A549 (cell line): Measurements from ENCODE around the gene LMF2. TPM values are rescaled to one million over a fixed set of nuclear protein-coding genes. Genes with fewer than 3 reads are reported as not detected.

Experiments
- ATAC-seq, 2 experiments: fragments of 200-7000 bp in 1 of 2; fragments of >200 bp in 1 of 2; cut with Nextera tagmentation in 1 of 2; cut with Tn5 transposase in 1 of 2; 3 replicates each; pipeline versions ENCODE4 v1.8.0 to v1.9.1; 2018 to 2020; ENCODE audit warnings: mild to moderate bottlenecking in 1 of 2, moderate library complexity in 1 of 2
- CTCF ChIA-PET: fragments of 300-600 bp; sonication (Branson Sonifier 250); formaldehyde crosslinking; extraction: SDS; loops from one replicate; lab custom pipeline; 2021; ENCODE audit warnings: antibody characterized with exemption, inconsistent platforms; lab: Yijun Ruan, JAX
- POLR2A ChIA-PET: fragments of 350-600 bp; formaldehyde crosslinking; extraction: SDS; loops from one replicate; lab custom pipeline; 2021; ENCODE audit warnings: antibody characterized with exemption, inconsistent platforms; lab: Yijun Ruan, JAX
- DNase-seq, 2 experiments: peaks; one replicate each; pipeline versions ENCODE4 v3.0.0 to v3.0.0-alpha.2; 2011 to 2016; ENCODE audit warnings: low read depth in 1 of 2, low spot score in 1 of 2
- FAIRE-seq: peaks from 2 replicates; lab custom pipeline; 2011; peaks lifted over from hg19 to GRCh38; lab: Jason Lieb, UNC
- H3K27ac ChIP-seq, 2 experiments: fragments of >200 bp; sonication (Bioruptor Twin); formaldehyde crosslinking; 3 replicates each; pipeline ENCODE4 v1.5.1; 2016 to 2017
- H3K4me1 ChIP-seq: fragments of >200 bp; sonication (Bioruptor Twin); formaldehyde crosslinking; 3 replicates; pipeline ENCODE4 v1.6.1; 2016
- H3K4me2 ChIP-seq: fragments of >200 bp; sonication (Bioruptor Twin); formaldehyde crosslinking; 3 replicates; pipeline ENCODE4 v1.6.1; 2016
- H3K4me3 ChIP-seq: fragments of >200 bp; sonication (Bioruptor Twin); formaldehyde crosslinking; 3 replicates; pipeline ENCODE4 v1.5.1; 2016
- H3K9me3 ChIP-seq: fragments of >200 bp; sonication (Bioruptor Twin); formaldehyde crosslinking; 3 replicates; pipeline ENCODE4 v1.6.1; 2016
- BHLHE40 ChIP-seq: IDR thresholded peaks from 2 replicates; pipeline ENCODE4 v1.6.1; 2012; ENCODE audit warnings: low read depth, low read length, inconsistent platforms
- EHMT2 ChIP-seq: fragments of 200-600 bp; sonication (generic); IDR thresholded peaks from 2 replicates; pipeline ENCODE4 v1.6.1; 2016; ENCODE audit warnings: antibody characterized with exemption, low read depth, mild to moderate bottlenecking, moderate library complexity
- EP300 ChIP-seq, 2 experiments: fragments of >200 bp; sonication (Bioruptor Twin); formaldehyde crosslinking; IDR thresholded peaks; 2 replicates in 1 of 2; 3 replicates in 1 of 2; pipeline ENCODE4 v1.6.1; 2016 to 2017
- ESRRA ChIP-seq: fragments of 150-350 bp; IDR thresholded peaks from 2 replicates; pipeline ENCODE4 v1.6.1; 2014; ENCODE audit warnings: mild to moderate bottlenecking, low read length, borderline replicate concordance
- GATA3 ChIP-seq: IDR thresholded peaks from 2 replicates; pipeline ENCODE4 v1.6.1; 2012; ENCODE audit warnings: borderline replicate concordance
- HOXA7 ChIP-seq: fragments of 250-450 bp; sonication (Bioruptor Pico); IDR thresholded peaks from 2 replicates; pipeline ENCODE4 v1.5.0; 2020; ENCODE audit warnings: mild to moderate bottlenecking, moderate library complexity
- JUN ChIP-seq, 2 experiments: fragments of >200 bp; sonication (Bioruptor Twin); formaldehyde crosslinking; IDR thresholded peaks; 2 replicates in 1 of 2; 3 replicates in 1 of 2; pipeline ENCODE4 v1.6.1; 2016 to 2017
- KDM5A ChIP-seq: fragments of 200-600 bp; sonication (generic); IDR thresholded peaks from 2 replicates; pipeline ENCODE4 v1.6.1; 2016; ENCODE audit warnings: antibody characterized with exemption, mild to moderate bottlenecking
- MAZ ChIP-seq: fragments of 150-350 bp; IDR thresholded peaks from 2 replicates; pipeline ENCODE4 v1.6.1; 2014; ENCODE audit warnings: antibody characterized with exemption, low read depth, low read length, borderline replicate concordance
- NFE2L2 ChIP-seq: fragments of 150-350 bp; conservative IDR thresholded peaks from 2 replicates; pipeline ENCODE4 v1.6.1; 2014; ENCODE audit warnings: low read length
- NPAS2 ChIP-seq: fragments of 250-450 bp; sonication (Bioruptor Pico); IDR thresholded peaks from 2 replicates; pipeline ENCODE4 v1.8.0; 2022; ENCODE audit warnings: mild to moderate bottlenecking, moderate library complexity, borderline replicate concordance
- POLR2A ChIP-seq: IDR thresholded peaks from 2 replicates; pipeline ENCODE4 v1.6.1; 2012; ENCODE audit warnings: mild to moderate bottlenecking, low read length
- RAD21 ChIP-seq, 2 experiments: fragments of >200 bp in 1 of 2; sonication (Bioruptor Twin) in 1 of 2; formaldehyde crosslinking in 1 of 2; IDR thresholded peaks in 1 of 2; conservative IDR thresholded peaks in 1 of 2; 2 replicates in 1 of 2; 3 replicates in 1 of 2; pipeline ENCODE4 v1.6.1; 2012 to 2018; ENCODE audit warnings: inconsistent platforms in 1 of 2
- RARB ChIP-seq: fragments of 250-450 bp; sonication (Bioruptor Pico); IDR thresholded peaks from 2 replicates; pipeline ENCODE4 v1.8.0; 2021; ENCODE audit warnings: mild to moderate bottlenecking, moderate library complexity
- SMC3 ChIP-seq: fragments of >200 bp; sonication (Bioruptor Twin); formaldehyde crosslinking; IDR thresholded peaks from 3 replicates; pipeline ENCODE4 v1.6.1; 2018; ENCODE audit warnings: inconsistent platforms
- SREBF2 ChIP-seq: fragments of 450-650 bp; IDR thresholded peaks from 2 replicates; pipeline ENCODE4 v1.6.1; 2014; ENCODE audit warnings: mild to moderate bottlenecking, moderate library complexity
- TFCP2L1 ChIP-seq: fragments of 250-450 bp; sonication (Bioruptor Pico); IDR thresholded peaks from 2 replicates; pipeline ENCODE4 v1.5.0; 2021; ENCODE audit warnings: mild to moderate bottlenecking
- WGBS: methylation state at CpG from one replicate; pipeline ENCODE4 v1.1.6; 2017; ENCODE audit errors: missing lambda C conversion rate; 5-methylcytosine and 5-hydroxymethylcytosine counted together
- polyA plus RNA-seq, 4 experiments: library from polyadenylated mRNA; depleted of rRNA in 3 of 4; stranded (reverse); fragments of >200 nt; fragmentation: RNase III in 1 of 4; extraction: RNeasy Plus Mini Kit Qiagen cat#74134 plus additional on column Dnase treatment in 1 of 4; gene quantifications; 2 replicates in 3 of 4; 3 replicates in 1 of 4; pipeline ENCODE4 v1.2.3, GENCODE V29; 2011 to 2017
- TF ChIP-seq, protein P1 (sequence below): IDR thresholded peaks from 2 replicates; pipeline ENCODE4 v1.6.1; 2012
- TF ChIP-seq, protein P2 (sequence below): fragments of >200 bp; sonication (Bioruptor Twin); formaldehyde crosslinking; IDR thresholded peaks from 3 replicates; pipeline ENCODE4 v1.6.1; 2016
- TF ChIP-seq, protein P3 (sequence below): fragments of >200 bp; sonication (Bioruptor Twin); formaldehyde crosslinking; IDR thresholded peaks from 3 replicates; pipeline ENCODE4 v1.5.1; 2016
- TF ChIP-seq, protein P4 (sequence below): IDR thresholded peaks from 2 replicates; pipeline ENCODE4 v1.6.1; 2012
- TF ChIP-seq, protein P5 (sequence below): fragments of 250-450 bp; sonication (Bioruptor Pico); IDR thresholded peaks from 2 replicates; pipeline ENCODE4 v1.5.0; 2021; ENCODE audit warnings: mild to moderate bottlenecking, moderate library complexity, borderline replicate concordance
- TF ChIP-seq, protein P6 (sequence below): fragments of 250-450 bp; sonication (Bioruptor Pico); IDR thresholded peaks from 2 replicates; pipeline ENCODE4 v1.5.0; 2020; ENCODE audit warnings: low read depth, mild to moderate bottlenecking, moderate library complexity

LMF2 gene
- polyA plus RNA-seq, 2 of the 4 experiments (the other 2 are of a cell fraction), result 13.0 to 32.5 TPM

DNA sequence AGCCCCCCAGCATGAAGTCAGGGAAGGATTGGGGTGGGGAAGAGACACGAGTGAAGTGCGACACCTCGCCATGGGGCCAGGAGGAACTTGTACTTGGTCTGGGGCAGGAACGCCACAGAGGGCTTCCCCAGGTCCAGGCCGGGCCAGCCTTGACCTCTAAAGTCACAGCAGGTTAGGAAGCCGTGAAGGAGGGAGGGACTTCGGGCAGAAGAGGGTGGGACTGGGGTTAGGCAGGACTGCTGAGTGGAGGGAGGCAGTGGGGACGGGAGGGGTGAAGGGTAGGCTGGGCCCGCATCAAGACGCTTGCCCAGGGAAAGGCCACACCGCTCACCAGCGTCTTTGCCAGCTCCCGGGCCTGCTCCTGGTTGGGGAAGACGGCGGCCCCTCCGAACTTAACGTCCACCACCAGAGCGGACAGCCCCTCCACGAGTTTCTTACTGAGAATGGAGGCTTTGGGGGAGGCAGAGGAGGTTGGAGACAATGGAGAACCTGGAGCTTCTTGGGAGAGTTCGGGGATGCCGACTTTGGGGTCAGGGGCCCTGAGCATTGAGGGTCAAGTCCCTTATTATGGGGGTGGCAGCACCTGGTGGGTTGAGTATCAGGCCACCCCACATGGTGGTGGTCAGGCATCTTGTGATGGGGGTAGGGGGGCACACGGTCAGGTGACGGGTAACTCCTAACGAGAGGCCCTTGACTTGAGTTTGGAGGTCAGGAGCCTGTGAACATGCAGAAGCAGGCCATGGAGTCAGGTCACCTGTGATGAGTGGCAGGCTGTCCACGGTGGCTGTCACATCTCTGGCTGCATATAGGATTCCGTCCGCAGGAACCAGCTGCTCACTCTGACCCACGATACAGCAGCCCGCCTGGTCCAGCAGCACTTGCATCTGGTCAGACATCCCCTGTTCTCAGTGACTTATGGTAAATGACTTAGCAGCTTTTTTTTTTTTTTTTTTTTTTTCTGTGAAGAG, 19.6 kb upstream of the LMF2 start:
- H3K4me1 ChIP-seq, result peaks cover 20% of the 10 kb centered on the region
- FAIRE-seq (no peak), ATAC-seq (peak; percentile 17 to 56; a peak in 5 of 6 replicates), DNase-seq (peak; percentile 44 to 84)
- ChIA-PET CTCF (interaction anchor here (0.5 to 3.0 kb wide), 4 partner anchors 18 to 286 kb away, joined by 3 to 19 read pairs (median 4); partner anchors contain the start of gene SYCE3), POLR2A (interaction anchor here (0.6 to 2.4 kb wide), 5 partner anchors 12 to 590 kb away, joined by 3 to 13 read pairs (median 3); partner anchors contain the start of genes KLHDC7B, LMF2 and NCAPH2)
- H3K27ac ChIP-seq, result peak overlapping the region; percentile 92 to 99
- WGBS, result 43% methylated on average over 28 of the region's 29 CpGs
- H3K4me2 ChIP-seq, result peak overlapping the region; percentile 96
- peak overlapping the region; percentile 70 for H3K4me3 ChIP-seq
- TF ChIP-seq, protein P1, sequence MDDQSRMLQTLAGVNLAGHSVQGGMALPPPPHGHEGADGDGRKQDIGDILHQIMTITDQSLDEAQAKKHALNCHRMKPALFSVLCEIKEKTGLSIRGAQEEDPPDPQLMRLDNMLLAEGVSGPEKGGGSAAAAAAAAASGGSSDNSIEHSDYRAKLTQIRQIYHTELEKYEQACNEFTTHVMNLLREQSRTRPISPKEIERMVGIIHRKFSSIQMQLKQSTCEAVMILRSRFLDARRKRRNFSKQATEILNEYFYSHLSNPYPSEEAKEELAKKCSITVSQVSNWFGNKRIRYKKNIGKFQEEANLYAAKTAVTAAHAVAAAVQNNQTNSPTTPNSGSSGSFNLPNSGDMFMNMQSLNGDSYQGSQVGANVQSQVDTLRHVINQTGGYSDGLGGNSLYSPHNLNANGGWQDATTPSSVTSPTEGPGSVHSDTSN, result peak; percentile 33
- TF ChIP-seq EP300 (IDR thresholded peaks at IDR 0.05) (no peak), NPAS2 (no peak), POLR2A (peak; percentile 29; the same call in 1 of the 2 replicates)
- TF ChIP-seq, protein P2, sequence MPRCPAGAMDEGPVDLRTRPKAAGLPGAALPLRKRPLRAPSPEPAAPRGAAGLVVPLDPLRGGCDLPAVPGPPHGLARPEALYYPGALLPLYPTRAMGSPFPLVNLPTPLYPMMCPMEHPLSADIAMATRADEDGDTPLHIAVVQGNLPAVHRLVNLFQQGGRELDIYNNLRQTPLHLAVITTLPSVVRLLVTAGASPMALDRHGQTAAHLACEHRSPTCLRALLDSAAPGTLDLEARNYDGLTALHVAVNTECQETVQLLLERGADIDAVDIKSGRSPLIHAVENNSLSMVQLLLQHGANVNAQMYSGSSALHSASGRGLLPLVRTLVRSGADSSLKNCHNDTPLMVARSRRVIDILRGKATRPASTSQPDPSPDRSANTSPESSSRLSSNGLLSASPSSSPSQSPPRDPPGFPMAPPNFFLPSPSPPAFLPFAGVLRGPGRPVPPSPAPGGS, result 0 out of 3 replicates have a peak, but pooled peaks have one; percentile 3
- no peaks in the 10 kb centered on the region for H3K9me3 ChIP-seq

DNA sequence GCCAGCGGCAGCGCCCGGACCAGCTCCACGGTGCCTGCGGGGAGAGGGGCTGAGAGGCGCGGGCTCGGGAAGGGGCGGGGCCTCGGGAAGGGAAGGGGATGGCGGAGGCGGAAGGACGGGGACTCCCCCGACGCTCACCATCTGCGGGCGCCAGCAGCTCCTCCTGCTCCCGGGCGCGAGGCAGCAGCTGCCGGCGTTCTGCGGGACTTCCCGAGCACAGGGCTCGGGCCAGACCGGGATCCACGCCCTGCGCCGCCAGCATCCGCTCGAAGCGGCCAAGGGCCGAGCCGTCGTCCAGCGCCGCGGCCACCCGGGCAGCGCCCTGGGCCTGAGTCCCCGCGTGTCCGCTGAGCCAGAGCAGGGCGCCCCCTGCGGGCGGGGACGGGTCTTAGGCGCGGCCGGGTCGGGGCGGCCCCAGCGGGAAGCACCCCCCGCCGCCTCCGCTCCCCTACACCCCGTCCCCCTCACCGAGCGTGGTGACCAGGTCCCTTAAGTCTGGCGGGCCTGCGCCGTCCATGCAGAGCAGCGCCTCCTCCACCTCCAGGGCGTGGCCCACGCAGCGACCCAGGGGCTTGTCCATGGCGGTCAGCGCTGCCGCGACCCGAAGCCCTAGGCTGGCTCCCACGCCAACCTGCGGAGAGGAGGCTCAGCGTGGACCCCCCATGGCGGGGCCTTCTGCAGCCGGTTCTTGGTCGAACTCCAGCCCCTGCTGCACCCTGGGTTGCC, 18.8 kb upstream of the LMF2 start:
- ATAC-seq (peak; percentile 28), DNase-seq (peak; percentile 53 to 74), FAIRE-seq (no peak)
- no CpG with 5 or more reads among the region's 77 CpGs for WGBS
- ChIA-PET POLR2A (interaction anchor here (0.6 to 2.8 kb wide), 9 partner anchors 13 to 336 kb away, joined by 3 to 36 read pairs (median 4); partner anchors contain the start of genes CHKB, KLHDC7B, LMF2 and NCAPH2), CTCF (interaction anchor here (0.7 to 2.7 kb wide), 32 partner anchors 9 to 385 kb away, joined by 3 to 31 read pairs (median 4); partner anchors contain the start of genes KLHDC7B, LMF2, NCAPH2 and SYCE3)
- Histone ChIP-seq H3K4me2 (peak overlapping the region; percentile 96), H3K9me3 (no peaks in the 10 kb centered on the region), H3K27ac (peak overlapping the region; percentile 92 to 99), H3K4me3 (peak overlapping the region; percentile 70), H3K4me1 (peaks cover 20% of the 10 kb centered on the region)
- TF ChIP-seq ESRRA (no peak), EHMT2 (no peak), SREBF2 (no peak), SMC3 (peak; percentile 38), JUN (IDR thresholded peaks at IDR 0.05) (peak in 1 of 2 experiments; percentile 65; a peak in 3 of 5 replicates), BHLHE40 (no peak), GATA3 (no peak), NFE2L2 (no peak), RAD21 (conservative IDR thresholded peaks at IDR 0.05 in 1 of 2, IDR thresholded peaks at IDR 0.05 in 1 of 2) (peak in 1 of 2 experiments; percentile 33; a peak in 1 of 5 replicates), NPAS2 (no peak), KDM5A (no peak), RARB (no peak), MAZ (no peak), HOXA7 (CRISPR knock-in tag) (no peak), TFCP2L1 (CRISPR knock-in tag) (no peak)
- TF ChIP-seq, protein P3, sequence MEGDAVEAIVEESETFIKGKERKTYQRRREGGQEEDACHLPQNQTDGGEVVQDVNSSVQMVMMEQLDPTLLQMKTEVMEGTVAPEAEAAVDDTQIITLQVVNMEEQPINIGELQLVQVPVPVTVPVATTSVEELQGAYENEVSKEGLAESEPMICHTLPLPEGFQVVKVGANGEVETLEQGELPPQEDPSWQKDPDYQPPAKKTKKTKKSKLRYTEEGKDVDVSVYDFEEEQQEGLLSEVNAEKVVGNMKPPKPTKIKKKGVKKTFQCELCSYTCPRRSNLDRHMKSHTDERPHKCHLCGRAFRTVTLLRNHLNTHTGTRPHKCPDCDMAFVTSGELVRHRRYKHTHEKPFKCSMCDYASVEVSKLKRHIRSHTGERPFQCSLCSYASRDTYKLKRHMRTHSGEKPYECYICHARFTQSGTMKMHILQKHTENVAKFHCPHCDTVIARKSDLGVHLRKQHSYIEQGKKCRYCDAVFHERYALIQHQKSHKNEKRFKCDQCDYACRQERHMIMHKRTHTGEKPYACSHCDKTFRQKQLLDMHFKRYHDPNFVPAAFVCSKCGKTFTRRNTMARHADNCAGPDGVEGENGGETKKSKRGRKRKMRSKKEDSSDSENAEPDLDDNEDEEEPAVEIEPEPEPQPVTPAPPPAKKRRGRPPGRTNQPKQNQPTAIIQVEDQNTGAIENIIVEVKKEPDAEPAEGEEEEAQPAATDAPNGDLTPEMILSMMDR, result peak; percentile 68
- TF ChIP-seq, protein P4, sequence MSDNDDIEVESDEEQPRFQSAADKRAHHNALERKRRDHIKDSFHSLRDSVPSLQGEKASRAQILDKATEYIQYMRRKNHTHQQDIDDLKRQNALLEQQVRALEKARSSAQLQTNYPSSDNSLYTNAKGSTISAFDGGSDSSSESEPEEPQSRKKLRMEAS, result peak; percentile 69
- TF ChIP-seq, protein P2, result 0 out of 3 replicates have a peak, but pooled peaks have one; percentile 14
- TF ChIP-seq, protein P5, sequence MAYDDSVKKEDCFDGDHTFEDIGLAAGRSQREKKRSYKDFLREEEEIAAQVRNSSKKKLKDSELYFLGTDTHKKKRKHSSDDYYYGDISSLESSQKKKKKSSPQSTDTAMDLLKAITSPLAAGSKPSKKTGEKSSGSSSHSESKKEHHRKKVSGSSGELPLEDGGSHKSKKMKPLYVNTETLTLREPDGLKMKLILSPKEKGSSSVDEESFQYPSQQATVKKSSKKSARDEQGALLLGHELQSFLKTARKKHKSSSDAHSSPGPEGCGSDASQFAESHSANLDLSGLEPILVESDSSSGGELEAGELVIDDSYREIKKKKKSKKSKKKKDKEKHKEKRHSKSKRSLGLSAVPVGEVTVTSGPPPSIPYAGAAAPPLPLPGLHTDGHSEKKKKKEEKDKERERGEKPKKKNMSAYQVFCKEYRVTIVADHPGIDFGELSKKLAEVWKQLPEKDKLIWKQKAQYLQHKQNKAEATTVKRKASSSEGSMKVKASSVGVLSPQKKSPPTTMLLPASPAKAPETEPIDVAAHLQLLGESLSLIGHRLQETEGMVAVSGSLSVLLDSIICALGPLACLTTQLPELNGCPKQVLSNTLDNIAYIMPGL (CRISPR knock-in tag), result no peak
- TF ChIP-seq, protein P6, sequence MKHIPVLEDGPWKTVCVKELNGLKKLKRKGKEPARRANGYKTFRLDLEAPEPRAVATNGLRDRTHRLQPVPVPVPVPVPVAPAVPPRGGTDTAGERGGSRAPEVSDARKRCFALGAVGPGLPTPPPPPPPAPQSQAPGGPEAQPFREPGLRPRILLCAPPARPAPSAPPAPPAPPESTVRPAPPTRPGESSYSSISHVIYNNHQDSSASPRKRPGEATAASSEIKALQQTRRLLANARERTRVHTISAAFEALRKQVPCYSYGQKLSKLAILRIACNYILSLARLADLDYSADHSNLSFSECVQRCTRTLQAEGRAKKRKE (CRISPR knock-in tag), result no peak; the same call in 1 of the 2 replicates
